HG03135 (cell line): ENCODE measurements around the gene NTN3.
"Not testable (repeated sequence)": the region's sequence is repeated elsewhere in the genome, so short reads cannot be mapped to it uniquely, and the experiment has no call there.

Experiments used
- ATAC-seq: cut with Tn5 transposase; IDR thresholded peaks from one replicate; pipeline ENCODE4 v1.9.1; 2021; ENCODE audit warnings: mild to moderate bottlenecking, moderate library complexity; ENCODE audit not compliant: unreplicated experiment

The NTN3 gene

DNA sequence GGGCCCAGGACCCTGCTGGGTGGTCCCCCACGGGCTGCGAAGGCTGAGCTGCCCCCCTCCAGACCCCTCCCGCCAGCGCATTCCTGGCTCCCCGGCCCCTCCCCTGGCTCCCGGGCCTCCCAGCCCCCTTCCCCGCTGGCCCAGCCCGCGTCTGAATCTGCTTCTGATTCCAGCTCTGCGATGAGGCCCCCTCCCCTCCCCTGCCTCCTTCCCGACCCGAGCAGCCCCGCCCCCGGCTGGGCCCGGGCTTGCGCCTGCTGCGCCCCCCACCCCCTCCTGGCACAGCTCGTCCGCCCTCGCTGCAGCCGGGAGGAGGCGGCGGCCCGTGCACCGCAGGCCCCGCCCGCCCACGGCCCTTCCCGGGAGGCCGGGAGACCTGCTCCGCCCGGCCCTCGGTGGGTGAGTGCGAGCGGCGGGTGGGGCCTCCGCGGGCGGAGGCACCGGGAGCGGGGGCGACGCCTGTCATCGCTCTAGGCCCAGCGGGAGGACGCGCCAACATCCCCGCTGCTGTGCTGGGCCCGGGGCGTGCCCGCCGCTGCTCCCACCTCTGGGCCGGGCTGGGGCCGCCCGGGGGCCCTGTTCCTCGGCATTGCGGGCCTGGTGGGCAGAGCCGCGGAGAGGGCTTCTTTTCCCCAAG is at the start of gene NTN3:
NTN3 (plus strand) TSS at position 282 of the 637 bp plus-strand sequence. CDS start 405 bp downstream, outside the sequence.
- no peak for ATAC-seq

DNA sequence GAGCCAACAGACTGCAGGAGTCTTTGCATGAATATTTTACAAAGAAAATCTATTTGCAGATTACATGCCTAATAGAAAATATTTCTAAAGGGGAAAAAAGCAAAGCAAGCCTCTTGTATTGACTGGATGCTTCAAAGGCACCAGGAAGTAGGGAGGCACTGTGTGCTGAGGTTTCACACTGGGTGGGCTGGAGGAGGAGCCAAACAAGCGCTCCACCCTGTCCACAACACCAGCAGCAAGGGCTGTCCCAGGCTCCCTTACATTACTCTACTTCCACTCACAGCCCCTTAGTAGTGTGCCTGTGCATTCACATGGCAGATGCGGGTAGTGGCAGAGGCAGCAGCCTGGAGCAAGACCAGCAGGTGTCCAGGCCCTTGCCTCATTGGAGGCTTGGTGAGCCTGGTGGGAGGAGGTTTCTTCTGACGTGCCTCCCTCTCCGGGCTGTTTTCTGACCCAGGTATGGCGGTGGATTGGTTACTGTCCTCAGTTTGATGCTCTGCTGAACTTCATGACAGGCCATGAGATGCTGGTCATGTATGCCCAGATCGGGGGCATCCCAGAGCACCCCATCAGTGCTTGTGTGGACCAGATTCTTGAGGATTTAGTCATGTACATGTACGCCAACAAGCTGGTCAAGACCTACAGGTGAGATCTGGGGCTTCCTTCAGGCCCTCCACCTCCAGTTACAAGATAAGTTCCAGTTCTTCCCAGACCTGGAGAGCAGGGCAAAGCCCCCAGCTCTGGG is 48.8 kb upstream of the NTN3 start:
- no peak for ATAC-seq

- ATAC-seq: no peak
Observed at GRCh38 chr16:2424061-2425007, 46.8 kb upstream of the NTN3 start.

- no peak for ATAC-seq
Observed at GRCh38 chr16:2425008-2425518, 46.0 kb upstream of the NTN3 start.

- ATAC-seq: no peak
Observed at GRCh38 chr16:2425825-2426430, 45.2 kb upstream of the NTN3 start.

- ATAC-seq: no peak
Observed at GRCh38 chr16:2426941-2427361, 44.1 kb upstream of the NTN3 start.

- ATAC-seq: no peak
Observed at GRCh38 chr16:2427526-2427925, 43.6 kb upstream of the NTN3 start.

GRCh38 chr16:2428051-2428783 is 42.9 kb upstream of the NTN3 start:
- peak; percentile 24 for ATAC-seq

DNA sequence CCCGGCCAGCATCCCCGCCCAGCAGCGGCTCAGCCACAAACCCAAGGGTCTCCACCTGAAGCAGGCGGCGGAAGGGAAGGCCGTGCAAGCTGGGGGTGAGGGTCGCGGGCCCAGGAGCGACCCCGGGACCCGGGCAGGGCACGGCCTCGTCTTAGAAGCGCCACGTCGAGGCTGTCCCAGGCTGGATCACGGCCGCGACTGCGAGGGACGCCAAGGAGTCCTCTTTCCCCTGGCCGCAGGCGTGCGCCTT is 42.4 kb upstream of the NTN3 start:
- ATAC-seq: peak; percentile 26

DNA sequence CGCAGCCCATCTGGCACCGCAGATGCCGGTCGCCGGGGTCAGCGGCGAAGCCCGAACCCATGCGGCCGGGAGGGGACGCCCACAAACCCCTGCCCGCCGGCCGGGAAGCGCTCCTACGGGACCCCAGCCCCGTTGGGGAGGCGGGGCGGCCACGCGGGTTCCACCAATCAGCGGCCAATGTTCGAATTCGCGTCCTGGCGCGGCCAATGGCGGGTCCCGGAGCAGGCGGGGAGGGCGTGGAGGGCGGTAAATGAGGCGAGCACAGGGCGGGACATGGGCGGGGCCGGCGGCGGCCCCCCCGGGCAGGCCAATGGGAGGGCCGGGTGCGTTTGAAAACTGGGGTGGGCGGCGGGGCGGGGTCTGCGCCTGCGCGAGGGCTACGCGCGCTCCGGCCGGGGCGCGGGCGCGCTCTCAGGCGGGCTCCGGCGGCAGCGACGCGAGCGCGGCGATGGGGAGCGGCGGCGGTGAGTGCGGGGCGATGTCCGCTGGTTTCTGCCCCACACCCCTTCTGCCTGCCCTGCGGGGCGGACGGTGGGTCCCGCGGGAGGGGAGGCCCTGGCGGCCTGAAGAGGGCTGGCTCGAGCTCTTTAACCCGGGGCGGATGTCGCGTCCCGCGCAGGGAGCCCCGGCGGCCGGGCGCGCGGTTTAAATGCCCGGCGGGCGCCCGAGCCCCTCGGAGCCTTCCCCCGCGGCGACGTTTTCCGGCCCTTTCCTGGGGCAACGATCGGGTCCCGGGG is 41.9 kb upstream of the NTN3 start, which contains the start of gene CCNF:
CCNF (plus strand) TSS at position 414 of the 737 bp plus-strand sequence; CDS start at position 449, 35 bp downstream.
- ATAC-seq: peak; percentile 81

DNA sequence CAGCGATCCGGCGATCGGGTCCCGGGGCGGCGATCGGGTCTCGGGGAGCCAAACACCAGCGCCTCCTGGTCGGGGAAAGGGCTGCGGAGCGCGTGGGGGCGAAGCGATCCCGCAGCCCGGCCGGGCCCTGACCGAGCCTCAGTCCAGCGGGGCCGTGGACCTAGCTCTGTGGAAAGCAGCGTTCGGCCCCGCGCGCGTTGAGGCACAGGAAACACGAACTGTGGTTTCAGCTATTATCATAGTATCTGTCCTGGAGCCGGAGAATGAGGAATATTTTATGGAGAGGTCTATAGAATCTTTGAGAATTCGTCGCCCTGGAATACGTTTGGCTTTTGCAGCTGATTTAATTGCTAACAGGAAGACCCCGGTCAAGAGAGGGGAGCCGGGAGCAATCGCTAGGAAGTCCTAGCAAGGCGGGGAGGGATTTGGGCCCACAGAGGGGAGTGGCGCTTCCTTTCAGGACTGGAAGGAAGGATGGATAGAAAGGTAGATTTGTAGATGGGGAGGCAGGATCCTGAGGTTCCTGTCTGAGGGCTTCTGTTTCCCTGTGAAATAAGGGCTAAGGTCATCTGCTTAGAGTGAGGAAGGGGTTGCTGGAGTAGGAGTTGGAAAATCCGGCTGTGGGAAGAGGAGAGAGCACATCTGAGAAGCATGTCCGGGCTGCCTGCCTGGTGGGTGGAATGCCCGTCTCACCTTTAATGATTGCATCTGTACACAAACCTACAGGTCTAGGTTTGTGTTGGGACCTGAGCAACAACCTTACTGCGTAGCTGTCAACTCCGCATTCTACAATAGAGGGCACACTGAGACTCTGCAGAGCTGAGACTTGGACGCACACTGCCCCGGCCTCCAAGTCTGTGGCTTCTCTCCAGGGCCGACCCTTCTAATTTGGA is 41.1 kb upstream of the NTN3 start:
- ATAC-seq: no peak

GRCh38 chr16:2432286-2432685 is 38.8 kb upstream of the NTN3 start:
- no peak for ATAC-seq

DNA sequence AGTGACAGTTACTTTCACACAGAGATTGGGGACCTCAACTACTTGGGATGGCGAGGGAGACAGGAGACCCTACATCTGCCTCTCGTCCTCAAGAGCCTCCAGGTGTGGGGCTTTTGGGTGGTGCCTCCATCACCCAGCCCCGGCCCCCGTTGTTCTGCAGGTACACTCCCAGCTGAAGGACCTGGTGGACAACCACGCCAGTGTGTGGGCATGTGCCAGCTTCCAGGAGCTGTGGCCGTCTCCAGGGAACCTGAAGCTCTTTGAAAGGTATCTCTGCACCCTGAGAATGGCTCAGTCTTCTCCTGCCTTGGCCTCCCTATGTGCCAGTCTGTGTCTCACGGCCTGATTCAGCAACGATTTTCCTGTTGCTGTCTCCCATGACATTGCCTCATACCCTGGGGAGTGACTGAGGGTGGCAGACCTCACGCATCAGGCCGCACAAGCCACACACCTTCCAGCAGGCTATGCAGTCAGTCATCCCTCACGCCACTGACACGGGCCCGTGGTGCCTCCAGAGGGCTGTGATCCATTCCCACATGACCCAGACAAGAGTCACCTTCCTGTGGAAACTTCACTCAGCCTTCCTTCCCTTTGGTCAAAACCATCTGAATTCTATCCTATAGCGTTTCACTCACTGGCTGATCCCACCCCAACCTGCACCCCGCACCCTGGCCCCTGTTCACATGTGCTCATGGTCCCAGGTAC is 38.1 kb upstream of the NTN3 start:
- no peak for ATAC-seq

GRCh38 chr16:2435236-2435635 is 35.9 kb upstream of the NTN3 start:
- not testable (repeated sequence) for ATAC-seq

DNA sequence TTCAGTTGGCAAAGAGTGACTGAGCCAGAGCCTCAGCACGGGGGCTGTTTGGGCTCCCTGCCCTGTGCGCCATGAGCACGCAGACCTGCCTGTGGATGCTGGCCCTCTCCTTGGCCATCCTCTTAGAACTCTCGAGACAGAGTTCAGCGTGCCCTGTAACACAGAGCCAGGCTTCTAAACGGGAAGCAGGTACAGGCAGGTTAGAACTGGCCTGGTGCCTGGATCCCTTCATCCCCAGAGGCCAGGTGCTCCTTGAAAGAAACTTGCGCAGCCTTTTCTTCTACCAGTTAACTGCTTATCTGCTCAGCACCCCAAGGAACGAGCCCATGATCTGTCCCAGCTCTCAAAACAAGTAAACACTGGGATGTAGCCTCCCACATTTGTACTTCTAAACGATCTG is 35.0 kb upstream of the NTN3 start:
- no peak for ATAC-seq

DNA sequence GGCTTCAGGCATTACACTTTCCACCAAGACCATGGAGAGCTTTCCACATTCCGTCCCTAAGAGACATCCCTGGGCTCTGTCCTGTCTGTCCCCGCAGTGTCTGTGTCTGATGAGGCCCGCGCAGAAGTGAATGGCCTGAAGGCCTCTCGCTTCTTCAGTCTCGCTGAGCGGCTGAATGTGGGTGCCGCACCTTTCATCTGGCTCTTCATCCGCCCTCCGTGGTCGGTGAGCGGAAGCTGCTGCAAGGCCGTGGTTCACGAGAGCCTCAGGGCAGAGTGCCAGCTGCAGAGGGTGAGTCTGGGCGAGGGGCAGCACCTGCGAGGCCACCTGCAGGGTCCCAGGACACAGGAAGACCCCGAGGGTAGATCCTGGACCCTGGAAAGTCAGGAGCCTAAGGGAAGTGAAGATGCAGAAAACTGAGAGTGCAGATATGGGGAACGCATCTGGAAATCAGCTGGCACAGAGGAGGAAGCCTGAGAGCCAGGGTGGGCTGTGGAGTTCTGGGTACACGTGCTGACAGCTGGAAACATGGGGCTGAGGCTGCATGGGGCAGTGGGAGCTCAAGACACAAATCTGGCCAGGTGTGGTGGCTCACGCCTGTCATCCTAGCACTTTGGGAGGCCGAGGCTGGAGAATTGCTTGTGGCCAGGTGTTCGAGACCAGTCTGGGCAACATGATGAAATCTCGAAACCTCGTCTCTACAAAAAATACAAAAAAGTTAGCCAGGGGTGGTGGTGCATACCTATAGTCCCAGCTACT is 33.9 kb upstream of the NTN3 start:
- no peak for ATAC-seq

DNA sequence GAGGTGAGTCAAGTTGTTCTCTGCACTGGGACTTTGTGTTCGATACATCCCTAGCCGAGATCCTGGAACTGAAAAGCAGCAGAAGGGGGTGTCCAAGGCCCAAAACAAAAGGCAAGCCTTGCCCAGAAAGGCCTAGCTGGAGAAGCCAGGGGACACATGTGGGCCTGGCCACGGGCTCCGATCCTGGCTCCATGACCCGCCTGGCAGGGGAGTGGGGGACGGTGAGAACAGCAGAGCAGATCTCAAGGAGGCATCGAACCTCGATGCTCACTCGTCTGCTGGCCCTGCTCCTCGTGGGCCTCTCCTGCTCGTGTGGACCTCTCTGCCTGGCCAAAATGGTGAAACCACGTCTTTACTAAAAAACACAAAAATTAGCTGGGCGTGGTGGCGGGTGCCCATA is 33.0 kb upstream of the NTN3 start:
- ATAC-seq: no peak
